ENCODE measurements around the gene MIX23.

DNA sequence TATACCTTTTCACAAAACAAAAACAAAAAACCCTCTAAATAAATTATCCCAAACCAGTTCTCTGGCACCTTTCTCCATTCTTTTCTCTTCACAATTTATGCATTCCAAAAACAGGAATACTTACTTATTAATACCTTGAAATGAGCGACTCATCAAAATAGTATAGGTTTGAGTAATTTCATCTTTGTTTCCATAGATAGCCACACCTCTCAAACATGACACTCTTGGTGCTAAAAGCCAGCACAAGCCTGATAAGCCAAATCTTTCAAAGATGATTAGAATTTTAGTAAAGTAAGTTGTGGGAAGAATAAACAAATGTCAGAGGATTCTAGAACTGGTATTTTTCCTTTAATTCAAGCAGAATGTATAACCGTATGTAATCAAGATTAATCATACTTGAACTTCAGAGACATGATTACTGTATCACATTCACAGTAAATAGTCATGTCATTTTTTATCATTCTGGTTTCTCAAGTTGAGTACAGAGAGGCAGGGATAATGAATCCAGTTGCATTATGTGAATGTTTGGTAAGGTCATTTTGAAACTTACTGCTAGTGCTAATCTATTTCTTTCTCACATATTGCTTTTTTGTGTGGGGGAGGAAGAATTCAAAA, 44.9 kb upstream of the MIX23 start:
- TF ChIP-seq CTCF (IDR thresholded peaks at IDR 0.05) = no peak
- no peak for TF ChIP-seq POLR2A (IDR thresholded peaks at IDR 0.05)
